ENCODE measurements around the gene HAS3. TPM values are rescaled to one million over a fixed set of nuclear protein-coding genes. Genes with fewer than 3 reads are reported as not detected.

HAS3 gene
- total and polyA plus RNA-seq, 2 donors (not counting 3 experiments of a cell fraction or from before 2014, with no cell fraction given) = 1.5 to 1.8 TPM

GRCh38 chr16:69130461-69130860, 25.0 kb downstream of the HAS3 start:
- TF ChIP-seq FOS (IDR thresholded peaks at IDR 0.05; ENCODE audit: borderline replicate concordance, insufficient read depth, low read length) = no peak
- TF ChIP-seq MYC (IDR thresholded peaks at IDR 0.05; ENCODE audit: low read depth, low read length) = no peak
- TF ChIP-seq POLR2AphosphoS5 (IDR thresholded peaks at IDR 0.05; ENCODE audit: insufficient read depth, low read depth, low read length) = no peak
- TF ChIP-seq JUN (IDR thresholded peaks at IDR 0.05; ENCODE audit: borderline replicate concordance, insufficient read depth, insufficient read length, low read depth) = no peak
- no peak for TF ChIP-seq MAX (IDR thresholded peaks at IDR 0.05; ENCODE audit: insufficient read depth, insufficient read length)
- TF ChIP-seq GATA2 (IDR thresholded peaks at IDR 0.05; ENCODE audit: insufficient read depth, insufficient read length, low read depth, low read length) = no peak
- no peak for TF ChIP-seq CTCF (IDR thresholded peaks at IDR 0.05; ENCODE audit: extremely low read depth in 1 of 2, insufficient read depth in 1 of 2, low read depth in 1 of 2, low read length in 2 of 2)
- no peak for TF ChIP-seq POLR2A (IDR thresholded peaks at IDR 0.05; ENCODE audit: low read depth, low read length)
- no peak for TF ChIP-seq EZH2 (IDR thresholded peaks at IDR 0.05; ENCODE audit: borderline replicate concordance, low read depth, low read length, severe bottlenecking)
- DNase-seq (ENCODE audit: low read depth, low spot score) = no peak
- H3K9ac ChIP-seq (replicated peaks; ENCODE audit: extremely low read depth, insufficient read depth, low read length) = no peak overlapping the region
- no peaks in the 10 kb centered on the region for H3K36me3 ChIP-seq (ENCODE audit: control insufficient read depth in 2 of 2, extremely low read depth in 1 of 2, insufficient read depth in 2 of 2, low read length in 2 of 2)
- BruUV-seq (replicated peaks) = TSS peak; percentile 36
- no peaks in the 10 kb centered on the region for H3K27me3 ChIP-seq (ENCODE audit: control insufficient read depth in 2 of 2, insufficient read depth in 2 of 2, low read length in 2 of 2)
- no peak overlapping the region for H2AFZ ChIP-seq (ENCODE audit: low read depth, low read length)
- no peak overlapping the region for H3K4me3 ChIP-seq (replicated peaks in 1 of 3; ENCODE audit: insufficient read depth in 1 of 3, low read depth in 1 of 3, low read length in 3 of 3)
- peak overlapping the region; percentile 44 for H3K4me2 ChIP-seq (ENCODE audit: insufficient read depth, low read length)
- no peaks in the 10 kb centered on the region for H3K9me1 ChIP-seq (replicated peaks; ENCODE audit: control insufficient read depth, extremely low read depth, insufficient read depth, low read length)
- no peak for FAIRE-seq
- ChIA-PET CTCF (interaction anchor here (0.6 to 3.2 kb wide), 5 partner anchors 10 to 283 kb away, joined by 3 to 14 read pairs (median 5); no protein-coding TSS in a partner anchor), POLR2A (no interaction called here)
- peaks cover 86% of the 10 kb centered on the region for H3K79me2 ChIP-seq (ENCODE audit: control insufficient read depth, insufficient read depth, low read length)
- intact Hi-C loops (cut with micrococcal nuclease) (no loop called here), dilution Hi-C loops (cut with MboI; ENCODE audit: extremely low pct_ligation_motif_present, low sequenced_read_pairs) (no loop called here)
- no peaks in the 10 kb centered on the region for H3K9me3 ChIP-seq (replicated peaks; ENCODE audit: control insufficient read depth, insufficient read depth, low read length)
- no peaks in the 10 kb centered on the region for H4K20me1 ChIP-seq (replicated peaks; ENCODE audit: control insufficient read depth, extremely low read depth, insufficient read depth, low read length)
- no peak overlapping the region for H3K27ac ChIP-seq (ENCODE audit: insufficient read depth, low read depth, low read length)
- H3K4me1 ChIP-seq (ENCODE audit: control insufficient read depth, extremely low read depth, insufficient read depth, low read length) = peaks cover 26% of the 10 kb centered on the region
